Measurements from ENCODE around the gene PWWP2A. TPM values are rescaled to one million over a fixed set of nuclear protein-coding genes. Genes with fewer than 3 reads are reported as not detected.

Gene PWWP2A
- total and polyA plus RNA-seq, 2 of the 8 experiments (the other 6 are each of a cell fraction or from before 2014, with no cell fraction given), result 18.5 to 63.0 TPM

DNA sequence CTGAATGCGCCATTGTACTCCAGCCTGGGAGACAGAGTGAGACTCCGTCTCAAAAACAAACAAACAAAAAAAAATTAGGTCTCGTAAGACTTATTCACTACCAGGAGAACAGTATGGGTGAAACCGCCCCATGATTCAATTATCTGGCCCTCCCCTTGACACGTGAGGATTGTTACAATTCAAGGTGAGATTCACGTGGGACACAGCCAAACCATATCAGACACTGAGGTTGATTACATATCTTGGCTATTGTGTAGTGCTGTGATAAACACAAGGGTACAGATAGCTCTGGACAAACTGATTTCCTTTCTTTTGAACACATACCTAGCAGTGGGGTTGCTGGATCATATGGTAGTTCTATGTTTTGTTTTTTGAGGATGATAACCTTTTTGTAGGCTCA is 42.4 kb upstream of the PWWP2A start:
- no peak overlapping the region for H4K8ac ChIP-seq (ENCODE audit: extremely low read depth, insufficient read depth, low read length)
- H2AK5ac ChIP-seq (ENCODE audit: low read depth, low read length), result peak overlapping the region; percentile 93; the same call in 1 of the 2 replicates
- H3K9ac ChIP-seq (replicated peaks in 1 of 4; ENCODE audit: extremely low read depth in 1 of 4, low read depth in 3 of 4, low read length in 3 of 4), result no peak overlapping the region
- no peak overlapping the region for H4K5ac ChIP-seq (ENCODE audit: insufficient read length, low read depth, low read length)
- H3K4me2 ChIP-seq (ENCODE audit: insufficient read depth in 1 of 2, low read depth in 2 of 2, low read length in 2 of 2), result no peak overlapping the region
- H3K9me3 ChIP-seq (ENCODE audit: insufficient read depth in 2 of 2, low read depth in 1 of 2, low read length in 1 of 2), result no peaks in the 10 kb centered on the region
- 95% methylated on average over 6 of the region's 6 CpGs; no CpG with 5 or more reads in 1 of the 2 experiments for WGBS, 2 experiments (ENCODE audit: extremely low coverage in 1 of 2, insufficient coverage in 1 of 2, insufficient read length in 1 of 2, insufficient replicate concordance in 2 of 2, low coverage in 1 of 2, low lambda C conversion rate in 2 of 2, missing lambda C conversion rate in 1 of 2)
- no peaks in the 10 kb centered on the region for H3K27me3 ChIP-seq (replicated peaks in 1 of 4; ENCODE audit: control insufficient read depth in 3 of 4, extremely low read depth in 1 of 4, insufficient read depth in 3 of 4, low read length in 3 of 4)
- DNase-seq (ENCODE audit: low read depth in 1 of 2, low spot score in 2 of 2), result no peak
- H3K18ac ChIP-seq (ENCODE audit: extremely low read depth, low read length), result no peak overlapping the region
- H4K20me1 ChIP-seq (replicated peaks in 1 of 2; ENCODE audit: control insufficient read depth in 1 of 2, insufficient read depth in 2 of 2, low read length in 2 of 2), result no peaks in the 10 kb centered on the region
- FAIRE-seq, result no peak
- H3K79me2 ChIP-seq (ENCODE audit: control insufficient read depth in 1 of 2, insufficient read depth in 2 of 2, low read length in 2 of 2), result no peaks in the 10 kb centered on the region
- no peaks in the 10 kb centered on the region; the same call in 1 of the 2 replicates for H3K79me1 ChIP-seq (ENCODE audit: low read depth, low read length)
- no peaks in the 10 kb centered on the region for H3K23me2 ChIP-seq (ENCODE audit: low read depth, low read length)
- H3K4ac ChIP-seq (replicated peaks; ENCODE audit: insufficient read length, low read depth, low read length), result peak overlapping the region; percentile 5
- peak overlapping the region; percentile 96 for H2BK12ac ChIP-seq (ENCODE audit: low read depth, low read length)
- H3K14ac ChIP-seq (ENCODE audit: insufficient read length), result no peak overlapping the region
- H2BK5ac ChIP-seq (ENCODE audit: low read depth, low read length), result peak overlapping the region; percentile 86; the same call in 1 of the 2 replicates
- ChIA-PET POLR2A (ENCODE audit: partially characterized antibody) (interaction anchor here (0.6 to 3.6 kb wide), 4 partner anchors 15 to 34 kb away, joined by 3 to 26 read pairs (median 10); no protein-coding TSS in a partner anchor), CTCF (ENCODE audit: partially characterized antibody) (interaction anchor here (1.1 to 1.4 kb wide), 2 partner anchors 26 to 137 kb away, joined by 4 read pairs; no protein-coding TSS in a partner anchor)
- H3K36me3 ChIP-seq (ENCODE audit: control insufficient read depth in 2 of 4, insufficient read depth in 4 of 4, low read length in 3 of 4), result no peaks in the 10 kb centered on the region
- H3K23ac ChIP-seq (ENCODE audit: insufficient read length), result no peak overlapping the region
- peak overlapping the region; percentile 37 for H4K91ac ChIP-seq (replicated peaks; ENCODE audit: insufficient read length, low read length)
- peak overlapping the region; percentile 63 for H2BK120ac ChIP-seq (replicated peaks; ENCODE audit: low read depth, low read length)
- H3K27ac ChIP-seq (ENCODE audit: low read depth, low read length), result no peak overlapping the region
- peaks cover 14 to 30% (median 21%) of the 10 kb centered on the region in 4 experiments for H3K4me1 ChIP-seq (replicated peaks in 1 of 4; ENCODE audit: control insufficient read depth in 3 of 4, insufficient read depth in 4 of 4, low read length in 3 of 4)
- H2BK20ac ChIP-seq (ENCODE audit: low read length), result peak overlapping the region; percentile 94
- H2AFZ ChIP-seq (ENCODE audit: low read length), result no peak overlapping the region
- H3K4me3 ChIP-seq (ENCODE audit: extremely low read depth in 1 of 4, insufficient read depth in 2 of 4, low read depth in 3 of 4, low read length in 4 of 4), result no peak overlapping the region
- H3K56ac ChIP-seq (replicated peaks; ENCODE audit: insufficient read length, low read depth, low read length), result no peak overlapping the region
- no peak overlapping the region for H2BK15ac ChIP-seq (ENCODE audit: low read length)
- TF ChIP-seq CTCF (IDR thresholded peaks at IDR 0.05; ENCODE audit: control extremely low read depth in 1 of 3, insufficient read depth in 1 of 3, low read depth in 1 of 3, low read length in 3 of 3), result no peak
- TF ChIP-seq CHD1 (IDR thresholded peaks at IDR 0.05; ENCODE audit: low read depth, low read length), result no peak
- TF ChIP-seq POLR2AphosphoS5 (IDR thresholded peaks at IDR 0.05; ENCODE audit: low read depth, low read length), result no peak
- TF ChIP-seq SP1 (IDR thresholded peaks at IDR 0.05; ENCODE audit: low read depth, low read length), result no peak
- no peak for TF ChIP-seq EGR1 (IDR thresholded peaks at IDR 0.05; ENCODE audit: borderline replicate concordance, low read depth, low read length)
- TF ChIP-seq SIRT6 (IDR thresholded peaks at IDR 0.05; ENCODE audit: low read length), result no peak
- TF ChIP-seq TAF7 (optimal IDR thresholded peaks at IDR 0.05; ENCODE audit: borderline replicate concordance, low read depth, low read length), result no peak
- no peak for TF ChIP-seq POU5F1 (IDR thresholded peaks at IDR 0.05; ENCODE audit: low read depth, low read length)
- no peak for TF ChIP-seq YY1 (IDR thresholded peaks at IDR 0.05; ENCODE audit: low read depth, low read length)
- TF ChIP-seq SRF (IDR thresholded peaks at IDR 0.05; ENCODE audit: low read depth, low read length), result no peak
- TF ChIP-seq JUND (IDR thresholded peaks at IDR 0.05; ENCODE audit: low read length), result no peak
- no peak for TF ChIP-seq CREB1 (IDR thresholded peaks at IDR 0.05)
- TF ChIP-seq RFX5 (IDR thresholded peaks at IDR 0.05; ENCODE audit: borderline replicate concordance, low read depth, low read length), result no peak
